GM08714 (cell line): Measurements from ENCODE around the gene BCKDHB.

ENCODE experiments used
- H3K4me3 ChIP-seq: fragments of 200-500 bp; sonication (Bioruptor generic); 2 replicates; pipeline ENCODE4 v1.5.1; 2014; ENCODE audit warnings: mild to moderate bottlenecking, low read length, inconsistent platforms
- ZNF274 ChIP-seq: IDR thresholded peaks from 2 replicates; pipeline ENCODE4 v1.6.1; 2012; ENCODE audit warnings: mild to moderate bottlenecking, low read depth, low read length

The BCKDHB gene

GRCh38 chr6:80170433-80170832 is 64.0 kb downstream of the BCKDHB start:
- no peak for TF ChIP-seq ZNF274
- no peak overlapping the region for H3K4me3 ChIP-seq

- no peak overlapping the region for H3K4me3 ChIP-seq
- TF ChIP-seq ZNF274, result no peak
Measured at GRCh38 chr6:80173411-80173810, 66.9 kb downstream of the BCKDHB start.

GRCh38 chr6:80174900-80175572 is 68.6 kb downstream of the BCKDHB start:
- no peak for TF ChIP-seq ZNF274
- H3K4me3 ChIP-seq, result no peak overlapping the region

GRCh38 chr6:80179695-80180094 is 73.2 kb downstream of the BCKDHB start:
- TF ChIP-seq ZNF274, result no peak
- H3K4me3 ChIP-seq, result no peak overlapping the region

GRCh38 chr6:80181352-80182081 is 75.0 kb downstream of the BCKDHB start:
- no peak overlapping the region for H3K4me3 ChIP-seq
- no peak for TF ChIP-seq ZNF274

GRCh38 chr6:80182308-80182707 is 75.8 kb downstream of the BCKDHB start:
- no peak overlapping the region for H3K4me3 ChIP-seq
- TF ChIP-seq ZNF274, result no peak

GRCh38 chr6:80183019-80183795 is 76.7 kb downstream of the BCKDHB start:
- H3K4me3 ChIP-seq, result no peak overlapping the region
- TF ChIP-seq ZNF274, result no peak

GRCh38 chr6:80185492-80185891 is 79.0 kb downstream of the BCKDHB start:
- no peak overlapping the region for H3K4me3 ChIP-seq
- no peak for TF ChIP-seq ZNF274

GRCh38 chr6:80186082-80186481 is 79.6 kb downstream of the BCKDHB start:
- TF ChIP-seq ZNF274, result no peak

GRCh38 chr6:80196906-80197305 is 90.4 kb downstream of the BCKDHB start:
- no peak for TF ChIP-seq ZNF274

More at GRCh38 chr6:80186082-80186481, 79.6 kb downstream of the BCKDHB start:
- no peak overlapping the region for H3K4me3 ChIP-seq

GRCh38 chr6:80197474-80197873 is 91.0 kb downstream of the BCKDHB start:
- no peak overlapping the region for H3K4me3 ChIP-seq
- no peak for TF ChIP-seq ZNF274

More at GRCh38 chr6:80196906-80197305, 90.4 kb downstream of the BCKDHB start:
- no peak overlapping the region for H3K4me3 ChIP-seq

GRCh38 chr6:80197986-80198385 is 91.5 kb downstream of the BCKDHB start:
- TF ChIP-seq ZNF274, result no peak
- no peak overlapping the region for H3K4me3 ChIP-seq

- no peak overlapping the region for H3K4me3 ChIP-seq
- no peak for TF ChIP-seq ZNF274
Measured at GRCh38 chr6:80203283-80203682, 96.8 kb downstream of the BCKDHB start.

GRCh38 chr6:80205404-80205803 is 98.9 kb downstream of the BCKDHB start:
- no peak for TF ChIP-seq ZNF274
- H3K4me3 ChIP-seq, result no peak overlapping the region

GRCh38 chr6:80206758-80207157 is 100.3 kb downstream of the BCKDHB start:
- TF ChIP-seq ZNF274, result no peak
- H3K4me3 ChIP-seq, result no peak overlapping the region
